ENCODE results near the gene PRR14.
"Not testable (repeated sequence)": the region's sequence is repeated elsewhere in the genome, so short reads cannot be mapped to it uniquely, and the experiment has no call there.

The PRR14 gene

DNA sequence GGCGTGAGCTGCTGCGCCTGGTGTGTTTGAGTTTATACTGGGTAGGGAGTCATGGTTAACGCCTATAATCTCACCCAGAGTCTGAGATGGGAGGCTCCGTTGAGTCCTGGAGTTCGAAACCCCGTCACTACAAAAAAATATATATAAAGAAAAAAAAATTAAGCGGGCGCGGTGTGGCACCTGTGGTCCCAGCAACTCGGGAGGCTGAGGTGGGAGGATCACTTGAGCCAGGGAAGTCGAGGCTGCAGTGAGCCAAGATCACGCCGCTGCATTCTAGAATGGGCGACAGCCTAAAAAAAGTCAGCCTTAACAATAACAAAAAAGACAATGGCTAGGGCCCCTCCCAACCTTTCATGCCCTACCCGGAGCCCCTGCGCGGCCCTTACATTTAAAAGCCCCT lies 17.2 kb upstream of the PRR14 start:
- DNase-seq = no peak

- DNase-seq = no peak
These were observed 14.2 kb upstream of the PRR14 start for GRCh38 chr16:30636599-30636998.

- DNase-seq = not testable (repeated sequence)
These were observed 13.6 kb upstream of the PRR14 start for GRCh38 chr16:30637139-30637538.

- DNase-seq = peak; percentile 36 to 40
These were observed 12.8 kb upstream of the PRR14 start for GRCh38 chr16:30637944-30638343.

DNA sequence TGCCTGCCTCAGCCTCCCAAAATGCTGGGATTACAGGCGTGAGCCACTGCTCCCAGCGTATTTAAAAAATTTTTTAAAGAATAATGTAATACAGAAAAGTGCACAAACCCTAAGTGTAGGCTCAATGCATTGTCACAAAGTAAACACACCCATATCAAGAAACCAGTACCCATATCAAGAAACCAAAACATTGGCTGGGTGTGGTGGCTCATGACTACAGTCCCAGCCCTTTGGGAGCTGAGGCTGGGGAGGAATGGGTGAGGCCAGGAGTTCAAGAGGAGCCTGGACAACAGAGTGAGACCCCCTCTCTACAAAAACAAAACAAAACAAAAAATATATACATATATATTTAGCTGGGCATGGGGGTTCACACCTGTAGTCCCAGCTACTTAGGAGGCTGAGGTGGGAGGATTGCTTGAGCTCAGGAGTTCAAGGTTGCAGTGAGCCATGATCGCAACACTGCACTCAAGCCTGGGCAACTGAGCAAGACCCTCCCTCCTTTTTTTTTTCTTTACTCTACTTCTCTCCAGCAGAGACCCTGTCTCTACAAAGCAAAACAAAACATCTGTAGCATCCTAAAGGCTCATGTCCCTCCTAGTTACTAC lies 9.3 kb upstream of the PRR14 start:
- DNase-seq = no peak

DNA sequence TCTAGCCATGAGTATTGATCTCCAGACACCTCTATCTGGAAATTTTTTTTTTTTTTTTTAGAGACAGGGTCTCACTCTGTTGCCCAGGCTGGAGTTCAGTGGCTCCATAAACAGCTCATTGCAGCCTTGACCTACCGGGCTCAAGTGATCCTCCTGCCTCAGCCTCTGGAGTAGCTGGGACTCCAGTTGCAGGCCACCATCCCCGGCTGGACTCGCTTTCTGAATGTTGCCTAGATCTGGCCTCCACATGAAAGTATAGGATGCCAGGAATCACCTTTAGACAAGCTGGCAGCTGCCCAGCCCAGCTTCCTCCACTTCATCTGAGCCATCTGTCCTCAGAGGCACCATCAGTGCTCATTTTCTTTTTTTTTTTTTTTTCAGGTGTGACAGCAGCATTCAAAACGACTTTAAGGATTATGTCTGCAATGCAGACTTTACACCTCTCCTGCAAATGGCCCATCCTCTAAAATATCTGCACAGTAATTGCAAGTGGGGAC lies 6.4 kb upstream of the PRR14 start:
- no peak for DNase-seq

DNA sequence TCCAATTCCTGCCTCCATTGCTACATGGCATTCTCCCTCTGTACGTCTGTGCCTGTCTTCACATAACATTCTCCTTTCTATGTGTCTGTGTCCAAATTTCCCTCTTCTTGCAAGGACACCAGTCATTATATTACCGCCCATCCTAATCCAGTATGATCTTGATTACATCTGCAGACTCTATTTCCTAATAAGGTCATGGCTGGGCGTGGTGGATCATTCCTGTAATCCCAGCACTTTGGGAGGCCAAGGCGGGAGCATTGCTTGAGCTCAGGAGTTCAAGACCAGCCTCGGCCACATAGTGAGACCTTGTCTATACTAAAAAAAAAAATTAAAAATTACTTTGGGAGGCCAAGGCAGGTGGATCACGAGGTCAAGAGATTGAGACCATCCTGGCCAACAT lies 5.0 kb upstream of the PRR14 start:
- no peak for DNase-seq

GRCh38 chr16:30647274-30647571 lies 3.5 kb upstream of the PRR14 start:
- no peak for DNase-seq

DNA sequence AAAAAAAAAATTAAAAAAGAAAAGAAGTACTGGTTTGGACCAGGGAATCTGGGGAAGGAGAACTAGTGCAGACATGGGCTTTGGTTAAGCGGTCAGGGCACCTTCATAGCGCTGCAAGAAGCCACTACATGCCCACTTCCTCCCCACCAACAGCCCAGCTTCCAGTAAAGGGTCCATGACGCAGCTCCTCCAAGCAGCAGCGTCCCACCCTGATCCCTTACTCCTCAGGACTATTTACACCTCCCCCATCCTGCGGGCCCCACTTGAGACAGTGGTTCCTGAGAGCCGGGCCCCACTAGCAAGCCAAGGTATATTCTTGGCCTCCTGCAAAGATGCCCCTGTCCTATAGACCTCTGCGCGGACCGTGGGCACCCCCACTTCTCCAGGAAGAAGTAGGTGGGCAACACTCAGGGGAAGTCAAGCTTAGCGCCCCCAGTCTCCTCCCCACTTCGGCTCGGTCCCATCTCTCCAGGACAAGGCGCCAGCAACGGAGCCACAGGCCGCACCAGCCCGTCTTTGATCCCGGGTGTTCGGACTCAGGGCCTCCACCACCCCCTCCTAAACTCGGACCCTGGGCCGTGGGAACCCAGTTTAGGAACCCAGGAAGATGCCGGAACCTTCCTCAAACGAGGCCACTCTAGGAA lies 913 bp upstream of the PRR14 start:
- DNase-seq = no peak

DNA sequence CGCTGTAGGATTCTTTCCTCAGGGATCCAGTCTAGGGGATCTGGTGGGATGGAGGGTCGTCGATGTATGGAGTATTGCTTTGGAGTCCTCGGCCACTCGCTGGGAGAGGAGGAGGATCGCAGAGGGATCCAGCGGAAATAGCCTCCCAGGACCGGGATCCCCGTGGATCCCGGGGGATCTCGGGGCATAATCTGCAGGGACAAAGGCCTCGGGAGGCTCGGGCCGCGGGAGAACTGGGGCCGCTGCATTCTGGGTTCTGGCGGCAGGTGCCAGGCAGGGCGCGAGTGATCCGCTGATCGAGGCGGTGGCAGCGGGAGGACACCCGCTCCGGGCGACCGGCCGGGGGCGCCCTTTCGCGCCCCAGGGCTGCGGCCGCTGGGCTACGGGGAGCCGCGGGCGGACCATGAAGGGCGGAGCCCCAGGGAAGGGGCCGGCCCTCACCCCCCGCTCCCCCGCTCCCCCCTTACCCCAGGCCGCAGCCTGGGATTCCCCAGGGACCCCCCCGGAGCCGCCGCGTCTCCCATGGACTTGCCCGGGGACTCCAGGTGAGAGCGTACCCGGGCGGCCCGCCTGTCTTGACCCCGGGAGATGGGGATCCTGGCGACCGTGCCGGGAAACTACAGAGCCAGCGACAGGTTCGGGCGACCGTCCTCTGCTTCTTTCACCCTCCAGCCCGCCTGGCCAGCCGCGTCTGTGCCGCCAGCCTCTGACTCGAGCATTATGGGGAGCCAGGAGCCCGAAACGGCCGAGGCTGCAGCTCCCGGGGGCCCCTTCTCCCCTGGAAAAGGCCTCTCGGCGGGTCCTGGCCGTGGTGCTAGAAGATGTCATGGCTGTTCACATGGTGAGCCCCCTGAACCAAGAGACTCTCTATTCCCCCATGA lies 604 bp downstream of the PRR14 start:
- peak; percentile 59 to 82 for DNase-seq

GRCh38 chr16:30652005-30652296 lies 1.2 kb downstream of the PRR14 start:
- no peak for DNase-seq

GRCh38 chr16:30652718-30653117 lies 2.0 kb downstream of the PRR14 start:
- no peak for DNase-seq

- no peak for DNase-seq
These were observed 4.1 kb downstream of the PRR14 start for GRCh38 chr16:30654856-30655255.

- no peak for DNase-seq
These were observed 5.1 kb downstream of the PRR14 start for GRCh38 chr16:30655815-30656347.

DNA sequence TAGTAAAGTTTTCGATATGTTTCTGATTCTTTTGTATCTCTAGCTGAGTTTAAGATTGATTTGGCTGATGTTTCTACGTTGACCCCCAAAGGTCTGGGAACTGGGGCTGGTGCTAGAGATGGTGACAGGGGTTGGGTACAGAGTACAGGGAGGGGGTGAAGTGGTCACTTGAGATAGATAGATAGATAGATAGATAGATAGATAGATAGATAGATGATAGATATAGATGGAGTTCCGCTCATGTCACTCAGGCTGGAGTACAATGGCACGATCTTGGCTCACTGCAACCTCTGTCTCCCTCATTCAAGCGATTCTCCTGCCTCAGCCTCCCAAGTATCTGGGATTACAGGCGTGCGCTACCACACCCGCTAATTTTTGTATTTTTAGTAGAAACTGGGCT lies 5.6 kb downstream of the PRR14 start:
- no peak for DNase-seq

DNA sequence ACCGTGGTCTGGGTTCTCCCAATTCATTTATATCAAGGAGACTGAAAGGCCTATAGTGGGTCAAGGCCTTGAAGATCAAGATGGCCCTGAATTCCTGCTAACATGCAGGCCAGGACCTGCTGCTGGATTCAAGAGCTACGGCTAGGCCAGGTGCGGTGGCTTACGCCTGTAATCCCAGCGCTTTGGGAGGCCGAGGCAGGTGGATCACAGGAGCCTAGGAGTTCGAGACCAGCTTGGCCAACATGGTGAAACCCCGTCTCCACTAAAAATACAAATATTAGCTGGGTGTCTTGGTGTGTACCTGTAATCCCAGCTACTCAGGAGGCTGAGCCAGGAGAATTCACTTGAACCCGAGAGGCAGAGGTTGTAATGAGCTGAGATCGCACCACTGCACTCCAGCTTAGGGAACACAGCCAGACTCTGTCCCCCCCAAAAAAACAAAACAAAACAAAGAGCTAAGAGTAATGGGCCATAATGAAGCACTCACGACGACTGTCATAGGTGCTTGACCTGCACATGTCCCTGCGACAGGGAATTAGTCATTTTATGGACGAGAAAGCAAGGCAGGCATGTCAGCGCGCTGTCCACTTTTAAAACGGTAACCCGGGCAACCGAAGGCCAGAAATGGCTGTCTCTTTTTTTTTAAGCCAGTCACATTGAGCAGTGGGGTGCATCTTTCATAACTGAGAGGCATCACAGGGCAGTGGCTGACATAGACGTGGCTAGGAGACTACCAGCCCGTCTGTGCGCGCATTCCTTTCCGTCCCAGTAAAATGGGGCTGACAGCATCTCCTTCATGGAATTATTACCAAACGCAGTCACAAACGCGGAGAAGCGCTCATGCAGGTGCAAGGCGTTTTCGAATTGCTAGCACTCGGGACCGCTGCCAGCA lies 6.5 kb downstream of the PRR14 start:
- DNase-seq = no peak

DNA sequence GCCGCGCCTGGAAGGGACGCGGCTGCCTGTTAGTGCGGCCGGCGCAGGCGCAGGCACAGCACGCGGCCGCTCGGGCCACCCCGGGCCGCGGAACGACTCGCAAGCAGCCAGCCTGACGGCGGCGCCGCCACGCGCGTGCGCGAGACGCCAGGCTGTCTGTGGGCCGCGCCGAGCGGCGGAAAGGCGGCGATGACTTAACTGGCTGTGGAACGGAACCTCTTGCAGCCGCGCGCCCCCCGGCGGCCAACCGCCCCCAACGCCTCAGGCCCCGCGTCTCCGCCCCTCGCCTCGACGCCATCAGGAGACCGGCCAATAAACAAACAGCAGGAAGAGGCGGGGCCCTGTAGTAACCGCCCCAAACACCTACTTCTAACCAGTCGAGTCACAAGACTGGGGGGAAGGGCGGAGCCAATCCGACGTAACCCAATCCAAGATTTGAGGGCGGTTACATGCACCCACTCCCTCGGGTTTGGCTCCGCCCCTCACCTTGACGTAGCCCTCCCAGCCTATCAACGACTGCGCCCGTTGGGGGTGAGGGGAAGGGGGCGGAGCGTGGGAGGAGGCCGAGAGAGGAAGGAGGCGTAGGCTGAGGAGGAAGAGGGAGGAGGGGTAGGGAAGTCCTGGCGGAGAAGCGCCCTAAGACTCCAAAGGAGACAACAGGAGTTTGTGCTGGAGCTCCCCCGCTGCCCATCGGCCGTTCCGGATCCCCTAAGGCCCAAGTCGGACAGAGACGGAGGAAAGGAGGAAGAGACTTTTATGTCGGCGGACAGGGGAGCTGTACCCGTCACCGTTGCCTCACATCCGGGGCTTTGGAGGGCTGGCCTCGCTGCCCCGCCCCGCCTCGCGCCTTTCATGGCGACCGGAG lies 7.3 kb downstream of the PRR14 start, which contains the start of gene FBRS:
FBRS (plus strand) TSS at position 566 of the 865 bp plus-strand sequence. CDS start 1,088 bp downstream, outside the sequence.
- DNase-seq = peak; percentile 100

DNA sequence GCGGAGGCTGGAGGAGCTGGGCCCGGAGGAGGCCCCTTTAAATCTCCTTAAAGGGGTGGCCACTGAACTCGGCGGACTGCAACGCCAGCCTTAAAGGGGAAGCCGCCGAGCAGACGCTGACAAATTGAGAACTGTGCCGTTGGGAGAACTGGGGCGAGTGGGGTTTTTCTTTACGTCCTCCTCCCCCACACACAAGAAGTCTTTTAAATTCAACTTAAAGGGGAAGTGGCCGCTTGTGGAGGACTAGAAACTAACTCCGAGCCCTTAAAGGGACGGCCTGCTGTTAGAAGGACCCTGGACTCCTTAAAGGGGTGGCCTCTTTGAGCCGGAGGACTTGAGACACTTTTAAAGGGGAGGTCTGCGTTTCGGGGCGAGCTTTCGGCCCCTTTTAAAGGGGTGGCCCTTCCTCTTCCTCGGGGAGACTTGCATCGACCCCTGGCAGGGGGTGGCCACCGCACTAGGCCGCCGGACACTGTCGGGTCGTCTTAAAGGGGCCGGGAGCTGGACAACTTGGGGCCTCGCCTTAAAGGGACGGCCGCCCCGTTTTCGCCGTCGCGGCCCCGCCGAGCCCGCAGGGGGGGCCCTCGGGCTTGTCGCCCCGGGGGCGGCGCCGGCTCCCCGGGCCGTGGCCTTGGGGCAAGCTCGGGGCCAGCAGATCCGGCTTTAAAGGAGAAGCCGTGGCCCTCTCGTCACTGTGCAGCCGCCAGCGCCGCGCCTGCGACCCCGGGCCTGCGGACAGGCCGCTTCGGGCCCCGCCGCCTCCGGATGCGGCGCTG lies 8.2 kb downstream of the PRR14 start:
- DNase-seq = peak; percentile 99

DNA sequence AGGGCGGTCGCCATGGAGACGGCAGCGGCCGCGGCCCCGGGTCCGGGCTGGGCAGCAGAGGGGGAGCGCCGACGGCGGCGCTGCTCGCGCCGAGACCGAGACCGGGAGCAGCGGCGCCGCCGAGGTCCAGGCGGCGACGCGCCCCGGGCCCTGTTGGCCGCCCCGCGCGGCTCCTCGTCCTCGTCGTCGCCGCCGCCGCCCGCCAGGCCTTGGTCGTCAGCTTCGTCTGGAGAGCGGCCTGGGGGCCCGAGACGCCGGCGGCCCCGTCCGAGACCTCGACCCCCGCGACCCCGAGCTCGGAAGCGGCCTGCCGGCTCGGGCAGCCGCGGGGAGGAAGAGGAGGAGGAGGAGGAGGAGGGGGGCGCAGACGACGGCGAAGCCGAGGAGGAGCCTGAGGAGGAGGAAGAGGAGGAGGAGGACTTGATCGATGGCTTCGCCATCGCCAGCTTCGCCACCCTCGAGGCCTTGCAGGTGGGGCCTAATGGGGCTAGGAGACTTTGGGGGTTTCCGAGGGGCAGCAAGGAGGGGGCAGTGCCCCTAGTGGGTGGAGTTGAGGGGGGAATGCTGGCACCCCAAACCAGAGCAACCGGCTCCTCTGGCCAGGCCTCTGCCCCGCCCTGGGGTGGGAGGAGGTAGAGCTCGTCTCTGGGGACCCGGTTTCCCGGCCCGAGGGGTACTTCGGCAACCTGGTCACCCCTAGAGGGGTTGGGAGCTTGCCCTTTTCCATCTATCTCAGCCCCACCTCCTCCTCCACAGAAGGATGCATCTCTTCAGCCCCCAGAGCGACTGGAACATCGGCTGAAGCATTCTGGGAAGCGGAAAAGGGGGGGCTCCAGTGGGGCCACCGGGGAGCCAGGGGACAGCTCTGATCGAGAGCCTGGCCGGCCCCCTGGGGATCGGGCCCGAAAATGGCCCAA lies 9.0 kb downstream of the PRR14 start:
- no peak for DNase-seq

Data from NCI-H1930 (cell line).